ENCODE results near the gene TTC23.
A peak's percentile ranks its signal among the peaks of the same experiment; 100 is the strongest.

The TTC23 gene

DNA sequence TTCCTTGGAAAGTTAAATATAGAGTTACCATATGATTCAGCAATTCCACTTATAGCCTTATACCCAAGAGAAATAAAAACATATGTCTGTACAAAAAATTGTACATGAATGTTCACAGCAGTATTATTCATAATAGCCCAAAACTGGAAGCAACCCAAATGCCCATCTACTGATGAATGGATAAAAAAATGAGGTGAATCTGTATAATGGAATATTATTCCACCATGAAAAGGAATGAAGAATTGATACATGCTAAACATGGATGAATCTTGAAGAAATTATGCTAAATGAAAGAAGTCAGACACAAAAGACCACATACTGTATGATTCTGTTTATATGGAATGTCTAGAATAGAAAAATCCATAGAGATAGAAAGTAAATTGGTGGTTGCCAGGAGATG, 61.4 kb downstream of the TTC23 start:
- DNase-seq (ENCODE audit: low read depth) = no peak
- no peak for TF ChIP-seq POLR2A (IDR thresholded peaks at IDR 0.05; ENCODE audit: extremely low read depth, insufficient read length)
- TF ChIP-seq, protein P1, sequence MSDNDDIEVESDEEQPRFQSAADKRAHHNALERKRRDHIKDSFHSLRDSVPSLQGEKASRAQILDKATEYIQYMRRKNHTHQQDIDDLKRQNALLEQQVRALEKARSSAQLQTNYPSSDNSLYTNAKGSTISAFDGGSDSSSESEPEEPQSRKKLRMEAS (IDR thresholded peaks at IDR 0.05; ENCODE audit: low read depth, low read length) = no peak
- no peak for TF ChIP-seq MYC (IDR thresholded peaks at IDR 0.05; ENCODE audit: low read depth, low read length)
- TF ChIP-seq, protein P2, sequence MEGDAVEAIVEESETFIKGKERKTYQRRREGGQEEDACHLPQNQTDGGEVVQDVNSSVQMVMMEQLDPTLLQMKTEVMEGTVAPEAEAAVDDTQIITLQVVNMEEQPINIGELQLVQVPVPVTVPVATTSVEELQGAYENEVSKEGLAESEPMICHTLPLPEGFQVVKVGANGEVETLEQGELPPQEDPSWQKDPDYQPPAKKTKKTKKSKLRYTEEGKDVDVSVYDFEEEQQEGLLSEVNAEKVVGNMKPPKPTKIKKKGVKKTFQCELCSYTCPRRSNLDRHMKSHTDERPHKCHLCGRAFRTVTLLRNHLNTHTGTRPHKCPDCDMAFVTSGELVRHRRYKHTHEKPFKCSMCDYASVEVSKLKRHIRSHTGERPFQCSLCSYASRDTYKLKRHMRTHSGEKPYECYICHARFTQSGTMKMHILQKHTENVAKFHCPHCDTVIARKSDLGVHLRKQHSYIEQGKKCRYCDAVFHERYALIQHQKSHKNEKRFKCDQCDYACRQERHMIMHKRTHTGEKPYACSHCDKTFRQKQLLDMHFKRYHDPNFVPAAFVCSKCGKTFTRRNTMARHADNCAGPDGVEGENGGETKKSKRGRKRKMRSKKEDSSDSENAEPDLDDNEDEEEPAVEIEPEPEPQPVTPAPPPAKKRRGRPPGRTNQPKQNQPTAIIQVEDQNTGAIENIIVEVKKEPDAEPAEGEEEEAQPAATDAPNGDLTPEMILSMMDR (IDR thresholded peaks at IDR 0.05; ENCODE audit: low read depth, low read length) = no peak
- no peak overlapping the region for H3K4me3 ChIP-seq (ENCODE audit: low read depth, low read length)

DNA sequence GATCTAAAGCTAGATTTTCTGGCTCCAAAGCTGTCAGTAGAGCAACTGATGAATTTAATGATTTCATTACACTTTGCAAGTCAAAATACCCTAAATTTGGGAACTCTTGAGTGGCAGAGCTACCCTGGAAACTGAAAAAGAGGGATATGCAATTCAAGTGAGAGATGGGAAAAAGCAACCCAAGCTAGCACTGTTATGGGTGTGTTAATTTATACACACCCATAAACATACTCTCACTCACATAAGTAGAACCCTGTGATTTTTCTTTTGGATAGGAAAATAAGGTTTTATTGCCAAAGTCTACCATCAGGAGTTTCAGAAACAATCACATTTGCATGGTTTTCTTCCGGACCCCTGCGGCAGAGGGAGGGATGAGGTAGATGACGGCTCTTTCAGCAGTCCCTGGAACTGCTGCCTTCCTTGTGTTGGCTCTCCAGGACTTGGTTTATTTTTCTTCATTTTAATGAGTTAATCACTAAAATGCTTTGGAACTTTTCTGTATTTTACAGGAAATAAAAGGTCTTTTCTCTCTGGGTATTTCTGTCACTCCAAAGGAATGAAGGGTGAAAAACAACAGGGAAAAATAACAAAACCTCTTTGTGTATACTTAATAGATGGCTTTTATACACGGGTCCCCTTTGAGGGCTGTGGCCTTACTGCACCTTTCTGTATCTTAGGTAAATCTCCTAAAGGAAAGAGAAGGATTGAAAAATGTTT, 63.8 kb downstream of the TTC23 start:
- no peak for DNase-seq (ENCODE audit: low read depth)
- H3K4me3 ChIP-seq (ENCODE audit: low read depth, low read length) = no peak overlapping the region
- TF ChIP-seq MYC (IDR thresholded peaks at IDR 0.05; ENCODE audit: low read depth, low read length) = no peak

DNA sequence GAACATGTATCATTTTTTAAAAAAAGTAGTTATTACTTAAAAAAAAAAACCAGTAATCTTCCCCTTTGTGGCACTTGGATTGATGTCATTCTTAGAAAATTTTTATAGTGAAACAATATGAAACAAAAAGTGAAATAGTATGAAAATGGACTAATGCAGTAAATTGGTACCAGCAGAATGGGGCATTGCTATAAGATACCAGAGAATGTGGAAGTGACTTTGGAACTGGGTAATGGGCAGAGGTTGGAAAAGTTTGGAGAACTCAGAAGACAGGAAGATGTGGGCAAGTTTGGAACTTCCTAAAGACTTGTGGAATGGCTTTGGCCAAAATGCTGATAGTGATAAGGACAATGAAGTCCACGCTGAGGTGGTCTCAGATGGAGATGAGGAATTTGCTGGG, 66.6 kb downstream of the TTC23 start:
- TF ChIP-seq MYC (IDR thresholded peaks at IDR 0.05; ENCODE audit: low read depth, low read length) (no peak), POLR2A (IDR thresholded peaks at IDR 0.05; ENCODE audit: extremely low read depth, insufficient read length) (no peak)
- TF ChIP-seq, protein P1 (IDR thresholded peaks at IDR 0.05; ENCODE audit: low read depth, low read length) = no peak
- TF ChIP-seq, protein P2 (IDR thresholded peaks at IDR 0.05; ENCODE audit: low read depth, low read length) = no peak
- DNase-seq (ENCODE audit: low read depth) = no peak
- H3K4me3 ChIP-seq (ENCODE audit: low read depth, low read length) = no peak overlapping the region

DNA sequence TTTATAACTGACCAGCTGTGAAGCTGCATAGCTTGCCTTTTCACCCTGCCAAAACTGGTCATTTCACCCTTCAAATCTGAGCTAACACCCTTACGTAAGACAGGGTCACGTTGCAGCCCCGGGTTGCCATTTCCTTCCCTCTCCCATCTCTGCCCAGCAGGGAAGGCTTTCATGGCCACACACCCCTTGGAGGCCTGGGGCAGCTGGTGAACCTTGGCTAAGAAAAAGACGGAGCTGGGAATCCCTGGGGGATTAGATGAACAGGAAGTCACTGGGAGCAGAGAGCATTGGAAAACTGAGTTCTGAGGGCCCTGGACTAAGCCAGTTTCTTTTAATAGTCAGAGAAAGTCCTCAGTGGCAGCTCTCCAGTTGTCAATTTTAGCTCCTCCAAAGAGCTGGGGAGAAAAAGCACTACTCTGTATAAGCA, 67.8 kb downstream of the TTC23 start:
- TF ChIP-seq, protein P1 (IDR thresholded peaks at IDR 0.05; ENCODE audit: low read depth, low read length) = no peak
- H3K4me3 ChIP-seq (ENCODE audit: low read depth, low read length) = no peak overlapping the region
- DNase-seq (ENCODE audit: low read depth) = peak; percentile 34

DNA sequence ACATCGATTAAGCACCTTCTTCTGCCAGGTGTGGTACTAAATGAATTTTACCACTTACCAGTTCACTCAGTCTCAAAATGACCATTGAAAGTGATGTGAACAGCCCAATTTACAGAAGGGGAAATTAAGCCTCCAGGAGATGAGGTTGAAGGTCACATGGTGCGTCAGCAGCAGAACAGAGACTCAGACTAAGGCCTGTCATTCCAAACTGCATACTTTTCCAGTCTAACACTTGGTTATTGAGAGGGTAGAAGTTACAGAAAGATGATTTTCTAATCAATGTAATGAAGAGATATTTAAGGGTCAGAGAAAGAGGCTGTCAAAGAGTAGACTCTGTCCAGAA, 68.4 kb downstream of the TTC23 start:
- H3K4me3 ChIP-seq (ENCODE audit: low read depth, low read length) = no peak overlapping the region
- TF ChIP-seq, protein P2 (IDR thresholded peaks at IDR 0.05; ENCODE audit: low read depth, low read length) = no peak
- TF ChIP-seq MYC (IDR thresholded peaks at IDR 0.05; ENCODE audit: low read depth, low read length) = no peak
- no peak for TF ChIP-seq POLR2A (IDR thresholded peaks at IDR 0.05; ENCODE audit: extremely low read depth, insufficient read length)
- TF ChIP-seq, protein P1 (IDR thresholded peaks at IDR 0.05; ENCODE audit: low read depth, low read length) = no peak
- no peak for DNase-seq (ENCODE audit: low read depth)

DNA sequence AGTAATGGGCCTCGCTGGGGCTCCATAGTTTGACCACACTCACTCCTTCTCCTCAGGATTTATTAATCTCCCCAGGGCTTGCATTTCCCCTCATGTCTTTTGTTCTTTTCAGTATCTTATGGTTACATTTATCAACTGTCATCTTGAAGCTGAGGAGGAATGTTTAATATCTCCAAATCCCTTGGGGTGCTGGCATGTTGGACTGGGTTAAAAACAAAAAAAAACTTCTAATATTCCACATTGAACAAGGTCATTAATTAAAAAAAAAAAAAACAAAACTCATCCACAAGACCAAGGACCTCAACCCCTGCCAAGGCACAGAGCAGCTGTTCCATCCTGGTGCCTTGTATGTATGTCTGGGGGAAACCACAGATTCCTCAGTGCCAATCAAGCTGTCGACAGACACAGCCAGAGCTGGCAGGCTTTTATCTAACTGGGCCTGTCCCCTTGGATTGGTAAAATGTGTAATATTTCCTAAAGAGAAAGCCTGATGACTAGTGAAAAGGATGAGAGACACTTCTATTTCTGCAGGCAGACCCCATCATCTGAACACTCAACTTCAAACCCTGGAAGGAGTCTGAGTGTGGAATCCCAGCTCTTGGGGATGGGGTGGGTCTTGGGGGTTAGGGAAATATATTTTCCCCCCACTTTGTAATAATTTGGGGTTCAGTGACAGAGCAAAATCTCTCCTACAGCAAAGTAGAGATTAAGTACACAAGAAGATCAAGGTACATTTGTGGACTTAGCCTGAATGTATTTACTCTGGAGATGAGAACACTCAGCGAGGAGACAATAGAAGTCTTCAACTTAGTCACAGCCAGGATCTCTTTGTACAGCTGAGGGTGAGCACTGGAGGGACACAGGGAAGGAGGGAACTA, 69.1 kb downstream of the TTC23 start:
- DNase-seq (ENCODE audit: low read depth) = no peak
- no peak overlapping the region for H3K4me3 ChIP-seq (ENCODE audit: low read depth, low read length)
- TF ChIP-seq POLR2A (IDR thresholded peaks at IDR 0.05; ENCODE audit: extremely low read depth, insufficient read length) (no peak), MYC (IDR thresholded peaks at IDR 0.05; ENCODE audit: low read depth, low read length) (no peak)
- TF ChIP-seq, protein P2 (IDR thresholded peaks at IDR 0.05; ENCODE audit: low read depth, low read length) = no peak
- TF ChIP-seq, protein P1 (IDR thresholded peaks at IDR 0.05; ENCODE audit: low read depth, low read length) = no peak
